ENCODE data around the gene CSMD2.
"Not testable (repeated sequence)": the region's sequence is repeated elsewhere in the genome, so short reads cannot be mapped to it uniquely, and the experiment has no call there.

CSMD2 gene

DNA sequence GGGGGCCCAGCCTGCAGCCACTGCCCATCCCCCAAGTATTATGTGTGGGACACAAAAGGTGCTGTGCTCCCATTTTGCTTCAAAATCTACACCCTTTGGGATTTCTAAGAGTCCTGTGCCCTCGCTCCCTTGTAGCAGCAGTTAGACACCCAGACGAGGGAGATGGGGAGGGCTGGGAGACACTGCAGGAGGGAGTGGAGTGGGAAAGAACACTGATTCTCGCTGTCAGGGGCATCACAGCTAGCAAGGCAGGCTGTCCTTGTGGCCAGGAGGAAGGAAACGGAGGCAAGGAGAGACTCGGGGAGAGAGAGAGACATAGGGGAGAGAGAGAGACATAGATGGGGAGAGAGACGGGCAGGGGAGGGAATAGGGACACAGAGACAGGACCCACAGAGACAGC is 38.5 kb downstream of the CSMD2 start:
- no peak for DNase-seq
- in situ Hi-C loops (cut with HindIII; ENCODE audit: low pct_ligation_motif_present, low pct_unique_long_range_greater_than_20kb, low sequenced_read_pairs) = no loop called here

DNA sequence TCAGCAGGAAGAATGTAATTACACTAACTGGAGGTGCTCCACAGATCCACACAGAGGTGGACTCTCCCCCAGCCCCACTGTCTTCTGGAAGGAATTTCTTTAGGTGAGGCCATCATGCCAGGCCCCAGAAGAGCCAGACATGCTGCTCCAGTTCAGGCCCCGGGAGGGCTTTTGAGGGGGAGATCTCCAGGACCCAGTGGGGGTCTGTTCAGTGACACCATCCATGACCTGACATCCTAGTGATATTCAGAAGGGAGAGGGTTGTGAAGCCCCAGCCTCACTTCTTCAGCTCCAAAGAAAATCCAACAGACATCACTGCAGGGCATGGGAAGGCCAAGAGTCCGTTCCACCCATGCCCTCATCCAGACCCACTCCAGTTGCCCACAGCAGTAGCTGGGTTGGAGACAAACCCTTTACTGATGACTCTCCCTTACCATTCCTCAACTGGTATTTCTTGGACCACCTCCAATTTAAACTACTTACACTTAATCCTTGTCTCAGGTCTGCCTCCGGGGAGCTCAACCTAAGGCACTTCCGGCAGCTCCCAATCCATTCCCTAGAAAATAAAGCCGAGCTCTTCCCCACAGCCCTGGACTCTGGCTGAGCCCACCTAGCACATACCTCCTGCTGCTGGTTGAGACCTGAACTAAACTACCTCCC is 39.2 kb downstream of the CSMD2 start:
- in situ Hi-C loops (cut with HindIII; ENCODE audit: low pct_ligation_motif_present, low pct_unique_long_range_greater_than_20kb, low sequenced_read_pairs) = no loop called here
- no peak for DNase-seq

DNA sequence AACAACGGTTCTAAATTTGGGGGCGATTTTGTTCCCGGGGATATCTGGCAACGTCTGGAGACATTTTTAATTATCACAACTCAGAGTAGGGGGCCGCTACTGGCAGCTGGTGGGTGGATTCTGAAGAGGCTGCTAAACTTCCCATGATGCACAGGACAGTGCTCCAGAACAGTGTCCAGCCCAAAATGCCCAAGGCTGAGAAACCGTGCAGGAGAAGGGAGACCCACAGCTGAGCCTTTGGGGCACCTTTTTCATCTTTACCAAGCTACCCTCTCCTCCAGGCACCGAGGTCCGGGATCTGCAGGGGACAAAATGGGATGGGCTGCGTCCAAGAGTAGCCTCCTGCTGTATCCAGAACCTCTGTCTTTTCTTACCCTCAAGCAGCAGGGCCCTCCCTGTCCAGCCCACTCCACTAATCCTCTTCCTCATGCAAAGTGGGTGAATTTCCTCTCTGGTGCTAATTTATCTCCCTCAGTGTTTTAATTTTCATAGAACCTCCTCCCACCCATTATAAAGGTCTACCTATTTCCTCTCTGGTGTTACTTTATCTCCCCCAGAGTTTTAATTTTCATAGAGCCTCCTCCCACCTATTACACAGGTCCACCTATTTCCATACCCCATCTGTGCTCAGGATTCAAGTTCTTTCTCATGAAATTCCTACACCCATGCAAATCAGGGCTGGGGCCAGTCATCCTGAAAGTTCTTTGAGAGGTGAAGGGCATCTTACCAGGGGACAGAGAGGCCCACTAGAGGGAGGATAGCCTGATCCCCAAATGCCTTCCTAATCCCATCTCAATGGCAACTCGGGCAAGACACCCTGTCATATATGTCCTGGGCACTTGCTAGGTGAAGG is 42.7 kb downstream of the CSMD2 start:
- in situ Hi-C loops (cut with HindIII; ENCODE audit: low pct_ligation_motif_present, low pct_unique_long_range_greater_than_20kb, low sequenced_read_pairs) = no loop called here

DNA sequence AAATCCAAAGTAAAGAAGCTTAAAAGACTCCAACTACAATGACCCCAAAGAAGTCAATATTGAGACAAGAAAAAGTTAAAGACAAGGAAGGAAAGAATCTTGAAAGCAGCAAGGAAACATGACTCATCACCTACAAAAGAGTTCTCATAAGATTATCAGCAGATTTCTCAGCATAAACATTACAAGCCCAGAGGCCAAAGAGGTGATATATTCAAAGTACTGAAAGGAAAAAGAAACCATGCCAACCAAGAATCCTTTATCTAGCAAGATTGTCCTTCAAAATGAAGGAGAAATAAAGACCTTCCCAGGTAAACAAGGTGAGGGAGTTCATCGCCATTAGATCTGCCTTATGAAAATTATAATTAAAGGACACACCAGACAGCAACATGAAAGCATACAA is 49.8 kb downstream of the CSMD2 start:
- in situ Hi-C loops (cut with HindIII; ENCODE audit: low pct_ligation_motif_present, low pct_unique_long_range_greater_than_20kb, low sequenced_read_pairs) = no loop called here
- DNase-seq = no peak

More for the DNA sequence above, 42.7 kb downstream of the CSMD2 start:
- no peak for DNase-seq

DNA sequence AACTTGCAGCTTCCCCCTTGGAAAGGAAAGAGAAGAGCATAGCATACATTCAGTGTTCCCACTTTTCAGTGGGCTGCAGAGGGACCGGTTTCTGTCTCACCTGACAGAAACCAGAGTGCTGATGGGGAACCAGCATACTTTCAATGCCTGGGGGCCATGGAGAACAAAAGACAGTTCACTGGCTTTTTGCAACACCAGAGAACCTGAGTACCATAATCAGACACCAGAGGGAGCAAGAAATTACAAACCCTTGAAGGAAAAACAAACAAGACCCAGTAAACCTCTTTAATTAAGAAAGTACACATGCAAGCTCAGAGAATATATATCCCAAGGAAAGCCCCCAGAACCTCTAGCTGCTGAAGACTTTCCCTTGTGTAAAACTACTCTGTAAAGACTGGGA is 51.1 kb downstream of the CSMD2 start:
- peak; percentile 6 for DNase-seq
- in situ Hi-C loops (cut with HindIII; ENCODE audit: low pct_ligation_motif_present, low pct_unique_long_range_greater_than_20kb, low sequenced_read_pairs) = no loop called here

DNA sequence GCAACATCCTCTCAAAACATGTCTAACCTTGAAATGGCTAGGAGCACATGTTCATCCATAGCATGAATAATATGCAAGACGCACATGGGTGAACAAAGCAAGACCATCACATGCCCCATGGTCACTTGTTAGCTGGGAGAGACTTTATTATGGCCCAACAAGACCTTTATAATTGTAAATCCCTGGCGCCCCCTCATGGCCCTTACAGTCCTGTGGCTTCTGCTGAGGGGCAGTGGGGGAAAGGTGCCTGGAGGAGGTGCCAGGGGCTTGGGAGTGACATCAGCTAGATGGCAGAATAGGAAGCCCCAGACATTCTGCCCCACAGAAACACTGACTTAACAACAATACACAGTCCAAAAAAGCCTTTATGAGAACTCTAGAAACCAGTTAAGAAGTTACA is 51.7 kb downstream of the CSMD2 start:
- in situ Hi-C loops (cut with HindIII; ENCODE audit: low pct_ligation_motif_present, low pct_unique_long_range_greater_than_20kb, low sequenced_read_pairs) = no loop called here
- DNase-seq = no peak

DNA sequence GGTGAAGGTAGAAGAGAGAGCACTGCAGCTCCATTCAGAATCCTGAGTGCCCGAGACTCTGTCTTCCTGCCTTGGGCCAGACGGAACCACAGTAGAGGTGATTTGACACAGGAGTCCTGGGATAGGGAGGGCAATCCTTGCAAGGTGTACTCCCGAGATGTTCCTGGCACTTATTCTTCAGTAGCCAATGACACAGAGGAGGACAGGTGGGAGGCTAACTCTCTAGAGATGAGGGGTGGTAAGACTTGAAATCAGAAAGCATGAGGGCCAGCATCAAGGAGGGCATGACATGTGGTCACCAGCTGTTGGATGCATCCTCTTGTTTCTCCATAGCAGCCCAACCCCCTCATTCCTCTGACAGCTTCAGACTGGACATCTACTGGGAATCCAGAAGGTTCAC is 56.3 kb downstream of the CSMD2 start:
- in situ Hi-C loops (cut with HindIII; ENCODE audit: low pct_ligation_motif_present, low pct_unique_long_range_greater_than_20kb, low sequenced_read_pairs) = no loop called here
- no peak for DNase-seq

DNA sequence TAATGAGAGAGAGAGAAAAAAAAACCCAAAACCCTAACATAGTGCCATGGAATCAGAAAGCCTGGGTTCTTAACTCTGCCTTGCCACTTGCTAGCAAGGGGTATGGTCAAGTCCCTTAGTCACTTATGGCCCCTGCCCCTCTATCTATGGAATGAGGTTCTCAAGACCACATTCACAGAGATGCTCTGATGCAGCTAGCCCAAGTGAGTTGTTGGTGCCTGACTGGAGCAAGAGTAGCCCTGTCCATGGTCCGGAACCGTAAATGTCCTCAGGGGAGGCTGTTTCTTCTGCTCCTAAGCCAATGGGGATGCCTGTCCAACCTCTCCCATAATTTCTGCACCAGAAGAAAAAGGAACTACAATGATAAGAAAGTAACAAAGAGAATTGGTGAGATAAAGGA is 56.8 kb downstream of the CSMD2 start:
- no peak for DNase-seq
- in situ Hi-C loops (cut with HindIII; ENCODE audit: low pct_ligation_motif_present, low pct_unique_long_range_greater_than_20kb, low sequenced_read_pairs) = no loop called here

DNA sequence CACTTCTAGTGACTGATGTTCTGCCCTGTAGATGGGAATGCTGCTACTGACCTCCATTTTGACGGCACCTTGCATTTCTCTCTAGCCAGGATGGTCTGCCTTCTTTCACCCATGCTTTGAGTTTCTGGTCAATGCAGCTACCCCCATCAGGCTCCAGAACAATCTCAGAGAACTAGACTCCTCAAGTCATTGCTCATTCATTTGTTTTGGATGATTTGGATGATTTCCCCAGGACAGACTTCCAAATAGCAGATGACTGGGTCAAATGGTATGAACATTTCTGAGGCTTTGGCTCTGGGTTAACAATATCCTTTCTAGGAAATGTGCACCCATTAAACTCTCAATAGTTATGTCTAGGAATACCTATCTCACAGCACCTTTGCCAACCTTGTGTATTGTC is 63.9 kb downstream of the CSMD2 start:
- in situ Hi-C loops (cut with HindIII; ENCODE audit: low pct_ligation_motif_present, low pct_unique_long_range_greater_than_20kb, low sequenced_read_pairs) = no loop called here
- no peak for DNase-seq

DNA sequence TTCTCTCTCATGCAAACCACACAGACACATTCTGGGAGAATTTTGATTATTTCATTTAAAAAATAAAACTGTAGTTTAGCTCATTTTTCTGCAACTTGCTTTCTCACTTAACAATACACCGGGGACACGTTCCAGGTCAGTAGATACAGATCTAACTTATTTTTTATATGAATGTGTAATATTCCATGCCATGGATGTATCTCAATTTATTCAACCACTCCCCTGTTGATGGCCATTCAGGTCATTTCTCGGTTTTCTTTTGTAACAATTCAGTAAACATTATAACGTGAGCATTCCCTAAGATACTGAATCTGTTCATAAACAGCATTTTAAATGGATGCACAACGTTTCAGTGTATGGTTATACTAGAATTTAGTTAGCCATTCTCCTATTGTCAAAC is 64.7 kb downstream of the CSMD2 start:
- no peak for DNase-seq
- in situ Hi-C loops (cut with HindIII; ENCODE audit: low pct_ligation_motif_present, low pct_unique_long_range_greater_than_20kb, low sequenced_read_pairs) = no loop called here

DNA sequence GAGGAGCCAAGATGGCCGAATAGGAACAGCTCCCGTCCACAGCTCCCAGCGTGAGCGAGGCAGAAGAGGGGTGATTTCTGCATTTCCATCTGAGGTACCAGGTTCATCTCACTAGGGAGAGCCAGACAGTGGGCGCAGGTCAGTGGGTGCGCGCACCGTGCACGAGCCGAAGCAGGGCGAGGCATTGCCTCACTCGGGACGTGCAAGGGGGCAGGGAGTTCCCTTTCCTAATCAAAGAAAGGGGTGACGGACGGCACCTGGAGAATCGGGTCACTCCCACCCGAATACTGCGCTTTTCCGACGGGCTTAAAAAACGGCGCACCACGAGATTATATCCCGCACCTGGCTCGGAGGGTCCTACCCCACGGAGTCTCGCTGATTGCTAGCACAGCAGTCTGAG is 72.6 kb downstream of the CSMD2 start:
- DNase-seq; in situ Hi-C loops (cut with HindIII; ENCODE audit: low pct_ligation_motif_present, low pct_unique_long_range_greater_than_20kb, low sequenced_read_pairs): not testable (repeated sequence)

DNA sequence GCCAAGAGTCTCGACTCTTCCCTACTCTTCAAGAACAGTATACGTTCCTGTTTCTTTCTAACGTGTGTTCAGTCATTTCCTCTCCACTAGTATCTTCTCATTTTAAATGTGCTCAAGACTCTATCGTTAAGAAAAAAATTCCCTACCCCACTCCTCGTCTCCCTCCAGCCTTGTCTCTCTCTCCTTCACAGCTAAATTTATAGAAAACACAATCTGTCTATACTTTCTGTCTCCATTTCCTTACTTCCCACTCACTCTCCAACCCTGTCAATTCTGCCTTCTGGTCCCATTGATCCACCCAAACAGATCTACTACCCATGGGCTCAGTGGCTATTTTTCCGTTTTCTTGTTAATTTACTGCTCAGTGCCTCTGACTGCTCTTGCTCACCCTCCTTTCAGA is 75.3 kb downstream of the CSMD2 start:
- in situ Hi-C loops (cut with HindIII; ENCODE audit: low pct_ligation_motif_present, low pct_unique_long_range_greater_than_20kb, low sequenced_read_pairs) = no loop called here
- no peak for DNase-seq

DNA sequence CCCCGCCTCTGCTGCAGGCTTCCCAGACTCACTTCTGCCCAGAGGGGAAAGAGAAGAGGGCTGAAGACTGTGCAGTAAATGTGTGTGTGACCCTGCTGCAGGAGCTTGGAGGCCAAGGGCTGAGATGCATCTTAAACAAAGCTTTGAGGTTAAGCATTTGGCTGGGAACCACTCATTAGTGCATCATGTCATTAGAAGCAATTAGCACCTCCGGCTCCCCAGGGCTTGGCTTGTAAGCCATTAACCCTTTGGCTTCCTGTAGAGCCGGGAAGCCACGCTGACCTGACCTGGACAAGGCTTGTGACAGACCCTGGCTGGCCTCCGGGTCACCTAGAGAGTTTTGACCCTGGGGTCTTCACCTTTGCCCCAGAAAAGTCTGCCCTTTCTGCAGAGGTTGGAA is 77.0 kb downstream of the CSMD2 start:
- in situ Hi-C loops (cut with HindIII; ENCODE audit: low pct_ligation_motif_present, low pct_unique_long_range_greater_than_20kb, low sequenced_read_pairs) = no loop called here
- no peak for DNase-seq

DNA sequence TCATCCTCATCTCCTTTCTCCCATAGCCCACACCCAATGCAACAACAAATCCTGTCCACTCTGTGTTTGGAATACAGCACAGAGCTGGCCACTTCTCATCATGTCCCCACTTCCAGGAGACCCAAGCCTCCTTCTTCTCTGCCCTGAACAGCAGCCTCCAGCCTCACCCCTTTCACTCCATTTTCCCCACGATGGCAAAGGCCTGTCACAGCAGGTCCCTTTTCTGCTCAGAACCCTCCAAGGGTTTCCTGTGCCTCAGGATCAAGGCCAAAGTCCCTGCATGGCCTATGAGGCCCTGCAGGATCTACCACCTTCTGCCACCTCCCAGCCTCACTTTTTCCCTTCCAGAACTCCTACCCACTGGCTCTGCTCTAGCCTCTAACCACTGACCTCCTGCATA is 78.5 kb downstream of the CSMD2 start:
- in situ Hi-C loops (cut with HindIII; ENCODE audit: low pct_ligation_motif_present, low pct_unique_long_range_greater_than_20kb, low sequenced_read_pairs) = no loop called here
- DNase-seq = no peak

DNA sequence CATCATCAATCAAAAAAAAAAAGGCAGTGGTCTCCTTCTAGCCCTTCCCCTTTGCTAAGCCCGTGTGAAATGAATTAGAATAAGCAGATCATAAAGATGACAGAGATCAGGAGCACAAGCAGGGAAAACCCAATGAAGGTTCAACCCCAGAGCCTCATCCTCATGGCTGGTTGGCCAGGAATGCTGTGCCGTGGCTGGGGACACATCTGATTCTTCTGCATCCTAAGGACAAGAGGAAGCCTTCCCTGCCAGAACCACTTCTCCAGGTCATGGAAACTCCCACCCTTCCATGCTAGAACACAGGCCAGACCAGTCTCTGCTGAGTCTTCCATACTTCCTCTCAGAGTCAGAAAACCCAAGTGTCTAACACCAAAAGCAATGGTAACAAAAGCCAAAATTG is 81.1 kb downstream of the CSMD2 start:
- DNase-seq = no peak
- in situ Hi-C loops (cut with HindIII; ENCODE audit: low pct_ligation_motif_present, low pct_unique_long_range_greater_than_20kb, low sequenced_read_pairs) = no loop called here

DNA sequence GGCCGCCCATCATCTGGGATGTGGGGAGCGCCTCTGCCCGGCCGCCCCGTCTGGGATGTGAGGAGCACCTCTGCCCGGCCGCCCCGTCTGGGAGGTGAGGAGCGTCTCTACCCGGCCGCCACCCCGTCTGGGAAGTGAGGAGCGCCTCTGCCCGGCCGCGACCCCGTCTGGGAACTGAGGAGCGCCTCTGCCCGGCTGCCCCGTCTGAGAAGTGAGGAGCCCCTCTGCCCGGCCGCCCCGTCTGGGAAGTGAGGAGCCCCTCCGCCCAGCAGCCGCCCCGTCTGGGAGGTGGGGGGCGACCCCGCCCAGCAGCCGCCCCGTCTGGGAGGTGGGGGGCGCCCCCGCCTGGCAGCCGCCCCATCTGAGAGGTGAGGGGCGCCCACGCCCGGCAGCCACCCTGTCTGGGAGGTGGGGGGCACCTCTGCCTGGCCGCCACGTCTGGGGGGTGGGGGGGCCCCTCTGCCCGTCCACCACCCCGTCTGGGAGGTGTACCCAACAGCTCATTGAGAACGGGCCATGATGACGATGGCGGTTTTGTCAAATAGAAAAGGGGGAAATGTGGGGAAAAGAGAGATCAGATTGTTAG is 82.9 kb downstream of the CSMD2 start:
- in situ Hi-C loops (cut with HindIII; ENCODE audit: low pct_ligation_motif_present, low pct_unique_long_range_greater_than_20kb, low sequenced_read_pairs); DNase-seq: not testable (repeated sequence)

DNA sequence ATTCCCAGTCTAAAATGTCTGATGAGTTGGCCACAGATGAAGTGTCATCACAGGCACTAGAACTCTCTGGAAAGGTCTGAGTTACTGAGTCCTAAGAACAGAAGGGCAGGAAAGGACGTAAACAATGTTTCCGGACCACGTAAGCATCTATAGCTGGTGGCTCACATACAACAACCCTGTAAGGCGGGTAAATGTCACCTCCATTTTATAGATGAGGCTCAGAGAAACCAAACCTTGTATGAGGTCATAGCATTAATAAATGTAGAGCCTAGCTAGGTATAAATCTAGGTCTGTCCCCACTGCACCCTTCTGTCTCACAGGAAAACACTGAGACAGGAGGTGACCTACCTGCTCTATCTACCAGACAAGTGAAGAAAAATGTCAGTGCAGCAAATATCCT is 86.6 kb downstream of the CSMD2 start:
- DNase-seq = no peak
- in situ Hi-C loops (cut with HindIII; ENCODE audit: low pct_ligation_motif_present, low pct_unique_long_range_greater_than_20kb, low sequenced_read_pairs) = no loop called here

DNA sequence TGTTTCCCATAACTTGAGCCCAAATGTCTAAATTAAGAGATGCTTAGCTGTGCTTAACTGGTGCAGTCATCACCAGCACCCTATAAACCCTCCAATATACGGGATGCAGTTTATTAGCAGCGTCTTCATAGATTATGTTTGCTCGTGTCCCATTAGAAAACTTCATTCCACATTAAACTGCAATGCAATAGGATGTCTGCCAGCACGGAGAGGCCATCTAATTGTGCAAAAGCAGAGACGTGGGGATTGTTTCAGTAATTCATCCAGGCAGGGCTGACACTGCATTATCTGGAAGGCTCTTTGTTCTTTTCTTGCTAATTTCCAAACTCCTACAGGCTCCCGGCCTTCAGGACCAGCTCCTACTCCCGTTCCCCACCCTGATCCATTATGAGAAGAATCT is 89.5 kb downstream of the CSMD2 start:
- in situ Hi-C loops (cut with HindIII; ENCODE audit: low pct_ligation_motif_present, low pct_unique_long_range_greater_than_20kb, low sequenced_read_pairs) = no loop called here
- DNase-seq = no peak

DNA sequence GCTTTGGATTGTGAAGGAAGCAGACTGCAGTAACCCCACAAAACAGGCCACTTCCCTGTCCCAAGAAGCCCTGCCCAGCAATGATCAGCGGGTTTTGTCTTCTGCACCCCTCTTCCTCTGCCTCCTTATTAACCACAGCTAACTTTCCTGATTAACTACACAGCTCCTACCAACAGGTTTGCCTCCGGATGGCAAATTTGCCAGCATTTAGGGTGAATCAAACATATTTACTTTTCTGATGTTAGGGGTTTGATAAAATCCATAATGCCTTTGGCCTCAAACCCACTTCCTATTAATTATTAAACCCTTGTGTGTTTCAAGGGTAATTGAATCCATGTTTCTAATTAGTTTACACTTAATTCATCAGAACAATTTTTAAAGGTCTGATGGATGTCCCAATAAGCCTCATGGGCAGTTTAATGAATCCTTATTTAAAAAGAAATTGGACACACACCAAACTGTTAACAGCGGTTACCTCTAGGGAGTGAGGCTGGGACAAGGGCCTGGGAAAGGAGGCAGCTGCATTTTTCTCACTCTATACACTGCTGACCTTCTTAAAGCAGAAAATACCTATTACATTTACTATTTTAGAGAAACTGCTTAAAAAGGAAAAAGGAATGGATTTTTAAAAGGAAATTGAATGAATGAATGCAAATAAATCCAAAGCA is 91.9 kb downstream of the CSMD2 start:
- in situ Hi-C loops (cut with HindIII; ENCODE audit: low pct_ligation_motif_present, low pct_unique_long_range_greater_than_20kb, low sequenced_read_pairs) = no loop called here
- no peak for DNase-seq
